NCI-H510A (cell line): ENCODE results near the gene MAN2C1.

Experiments
- DNase-seq: peaks from one replicate; lab custom pipeline; 2025; lab: John Stamatoyannopoulos, UW

Gene MAN2C1

GRCh38 chr15:75307778-75308390 lies 60.5 kb downstream of the MAN2C1 start:
- peak; percentile 52 for DNase-seq

GRCh38 chr15:75306188-75306587 lies 62.2 kb downstream of the MAN2C1 start:
- no peak for DNase-seq
